Loucy (cell line): ENCODE data around the gene FRS2.

Experiments used
- H2AFZ ChIP-seq: fragments of 200-600 bp; sonication (generic); 2 replicates; pipeline ENCODE4 v1.6.0; 2016; ENCODE audit warnings: antibody characterized with exemption, mild to moderate bottlenecking, low read length, moderate library complexity
- H3F3A ChIP-seq: fragments of 200-600 bp; 2 replicates; pipeline ENCODE4 v1.6.0; 2016; ENCODE audit warnings: antibody characterized with exemption, low read depth, mild to moderate bottlenecking
- H3K27me3 ChIP-seq: fragments of 200-600 bp; sonication (generic); 2 replicates; pipeline ENCODE4 v1.6.1; 2014; ENCODE audit warnings: low read length, mild to moderate bottlenecking; ENCODE audit not compliant: insufficient read depth, poor library complexity, severe bottlenecking
- H3K36me3 ChIP-seq: fragments of 200-600 bp; sonication (generic); 2 replicates; pipeline ENCODE4 v1.6.1; 2016; ENCODE audit warnings: low read length; ENCODE audit not compliant: insufficient read depth
- H3K4me1 ChIP-seq: fragments of 200-600 bp; sonication (generic); 2 replicates; pipeline ENCODE4 v1.5.1; 2014; ENCODE audit warnings: low read length, mild to moderate bottlenecking; ENCODE audit not compliant: insufficient read depth, poor library complexity, severe bottlenecking
- H3K4me2 ChIP-seq: fragments of 200-600 bp; sonication (generic); 2 replicates; pipeline ENCODE4 v1.6.0; 2014; ENCODE audit warnings: antibody characterized with exemption, low read length, low read depth, mild to moderate bottlenecking; ENCODE audit not compliant: poor library complexity, severe bottlenecking
- H3K4me3 ChIP-seq: fragments of 200-600 bp; sonication (generic); 2 replicates; pipeline ENCODE4 v1.5.1; 2014; ENCODE audit warnings: low read length, mild to moderate bottlenecking, mixed read lengths; ENCODE audit not compliant: poor library complexity, severe bottlenecking
- H3K79me2 ChIP-seq: fragments of 200-600 bp; sonication (generic); 2 replicates; pipeline ENCODE4 v1.6.1; 2014; ENCODE audit warnings: low read length; ENCODE audit not compliant: insufficient read depth
- H3K9ac ChIP-seq: fragments of 200-600 bp; sonication (generic); 2 replicates; pipeline ENCODE4 v1.6.0; 2014; ENCODE audit warnings: mild to moderate bottlenecking, low read depth, low read length, moderate library complexity; ENCODE audit not compliant: poor library complexity, severe bottlenecking
- H3K9me2 ChIP-seq: fragments of 200-600 bp; sonication (generic); replicated peaks from 2 replicates; pipeline ENCODE4 v1.6.1; 2016; ENCODE audit warnings: low read depth, low read length, mixed read lengths
- H3K9me3 ChIP-seq: fragments of 200-600 bp; sonication (generic); 2 replicates; pipeline ENCODE4 v1.6.1; 2014; ENCODE audit warnings: mild to moderate bottlenecking, antibody characterized with exemption, low read length, low read depth; ENCODE audit not compliant: insufficient read depth
- H4K20me1 ChIP-seq: fragments of 200-600 bp; sonication (generic); 2 replicates; pipeline ENCODE4 v1.6.0; 2014; ENCODE audit warnings: antibody characterized with exemption, low read length, mild to moderate bottlenecking; ENCODE audit not compliant: insufficient read depth, poor library complexity, severe bottlenecking
- EZH2phosphoT487 ChIP-seq: fragments of 200-600 bp; IDR thresholded peaks from 2 replicates; pipeline ENCODE4 v1.6.1; 2018; ENCODE audit warnings: antibody characterized with exemption, mild to moderate bottlenecking, moderate library complexity, borderline replicate concordance
- TF ChIP-seq, protein P1 (sequence below): fragments of 200-600 bp; sonication (generic); conservative IDR thresholded peaks from 2 replicates; pipeline ENCODE4 v1.5.1; 2014; ENCODE audit warnings: mild to moderate bottlenecking, antibody characterized with exemption, low read length

Gene FRS2

DNA sequence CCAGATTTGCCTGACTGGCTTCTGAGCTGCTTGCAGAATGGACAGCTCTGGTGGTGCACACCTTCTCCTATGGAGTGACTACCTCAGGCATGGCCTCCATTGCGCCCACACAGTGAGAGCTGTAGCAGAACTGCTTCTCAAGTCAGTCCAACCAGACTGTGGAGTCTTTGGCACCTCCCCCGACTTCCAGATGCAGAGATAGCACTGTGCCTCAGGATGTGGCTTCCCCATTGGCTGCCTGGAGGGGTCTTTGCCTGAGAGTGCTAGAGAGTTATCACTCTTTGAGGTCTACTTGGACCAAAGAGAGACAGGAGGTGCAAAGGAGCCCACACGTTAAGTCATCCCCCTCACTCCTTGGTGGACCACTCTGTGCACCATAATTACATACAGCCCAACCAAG is 44.8 kb upstream of the FRS2 start:
- TF ChIP-seq, protein P1, sequence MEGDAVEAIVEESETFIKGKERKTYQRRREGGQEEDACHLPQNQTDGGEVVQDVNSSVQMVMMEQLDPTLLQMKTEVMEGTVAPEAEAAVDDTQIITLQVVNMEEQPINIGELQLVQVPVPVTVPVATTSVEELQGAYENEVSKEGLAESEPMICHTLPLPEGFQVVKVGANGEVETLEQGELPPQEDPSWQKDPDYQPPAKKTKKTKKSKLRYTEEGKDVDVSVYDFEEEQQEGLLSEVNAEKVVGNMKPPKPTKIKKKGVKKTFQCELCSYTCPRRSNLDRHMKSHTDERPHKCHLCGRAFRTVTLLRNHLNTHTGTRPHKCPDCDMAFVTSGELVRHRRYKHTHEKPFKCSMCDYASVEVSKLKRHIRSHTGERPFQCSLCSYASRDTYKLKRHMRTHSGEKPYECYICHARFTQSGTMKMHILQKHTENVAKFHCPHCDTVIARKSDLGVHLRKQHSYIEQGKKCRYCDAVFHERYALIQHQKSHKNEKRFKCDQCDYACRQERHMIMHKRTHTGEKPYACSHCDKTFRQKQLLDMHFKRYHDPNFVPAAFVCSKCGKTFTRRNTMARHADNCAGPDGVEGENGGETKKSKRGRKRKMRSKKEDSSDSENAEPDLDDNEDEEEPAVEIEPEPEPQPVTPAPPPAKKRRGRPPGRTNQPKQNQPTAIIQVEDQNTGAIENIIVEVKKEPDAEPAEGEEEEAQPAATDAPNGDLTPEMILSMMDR: no peak
- TF ChIP-seq EZH2phosphoT487: no peak
- H3K4me3 ChIP-seq: no peak overlapping the region
- H3F3A ChIP-seq: no peaks in the 10 kb centered on the region
- no peaks in the 10 kb centered on the region for H3K36me3 ChIP-seq
- H3K9me3 ChIP-seq: no peaks in the 10 kb centered on the region
- H3K79me2 ChIP-seq: no peaks in the 10 kb centered on the region
- H2AFZ ChIP-seq: no peak overlapping the region
- H3K9ac ChIP-seq: no peak overlapping the region
- no peaks in the 10 kb centered on the region for H3K27me3 ChIP-seq
- peak overlapping the region; percentile 5 for H3K4me2 ChIP-seq
- no peaks in the 10 kb centered on the region for H4K20me1 ChIP-seq
- H3K9me2 ChIP-seq: no peaks in the 10 kb centered on the region
- H3K4me1 ChIP-seq: peaks cover 8% of the 10 kb centered on the region

DNA sequence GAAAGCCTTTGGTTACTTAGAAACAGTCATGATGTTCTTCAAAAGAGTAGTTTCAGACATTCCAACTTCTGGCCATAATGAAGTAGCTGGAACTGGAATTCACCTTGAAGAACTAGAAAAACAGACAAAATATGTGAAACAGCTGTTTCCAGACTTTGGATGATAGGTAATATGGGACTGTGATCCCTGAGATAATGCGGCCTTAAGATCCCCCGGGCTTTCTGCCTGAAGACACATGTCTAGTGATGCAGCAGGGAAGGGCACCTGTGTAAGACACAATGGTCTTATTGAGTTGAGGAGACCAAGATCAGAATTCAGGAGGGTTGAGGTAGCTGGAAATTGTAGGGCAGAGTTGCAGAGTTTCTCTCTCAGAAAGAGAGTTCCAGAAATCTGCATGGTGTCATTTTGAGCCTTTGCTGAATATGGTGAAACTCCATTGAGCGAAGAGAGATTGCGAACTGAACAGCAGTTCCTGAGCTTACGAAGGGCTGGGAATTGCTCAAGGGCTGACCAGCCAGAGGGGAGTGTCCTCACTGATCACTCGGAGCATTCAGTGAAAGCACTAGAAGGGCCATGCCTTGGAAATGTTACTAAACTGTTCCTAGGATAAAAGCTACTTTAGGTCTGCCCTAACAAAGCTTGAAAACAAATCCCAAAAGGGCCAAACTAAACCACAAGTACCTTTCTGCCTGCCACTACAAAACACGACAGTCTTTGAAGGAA is 41.7 kb upstream of the FRS2 start:
- no peak overlapping the region for H3K4me3 ChIP-seq
- no peaks in the 10 kb centered on the region for H3K9me2 ChIP-seq
- H3K36me3 ChIP-seq: no peaks in the 10 kb centered on the region
- no peaks in the 10 kb centered on the region for H3K9me3 ChIP-seq
- no peaks in the 10 kb centered on the region for H3F3A ChIP-seq
- H3K4me2 ChIP-seq: no peak overlapping the region
- H3K4me1 ChIP-seq: peaks cover 8% of the 10 kb centered on the region
- H3K9ac ChIP-seq: no peak overlapping the region
- no peak for TF ChIP-seq EZH2phosphoT487
- TF ChIP-seq, protein P1: no peak
- H4K20me1 ChIP-seq: no peaks in the 10 kb centered on the region
- no peaks in the 10 kb centered on the region for H3K79me2 ChIP-seq
- H2AFZ ChIP-seq: no peak overlapping the region
- H3K27me3 ChIP-seq: no peaks in the 10 kb centered on the region

DNA sequence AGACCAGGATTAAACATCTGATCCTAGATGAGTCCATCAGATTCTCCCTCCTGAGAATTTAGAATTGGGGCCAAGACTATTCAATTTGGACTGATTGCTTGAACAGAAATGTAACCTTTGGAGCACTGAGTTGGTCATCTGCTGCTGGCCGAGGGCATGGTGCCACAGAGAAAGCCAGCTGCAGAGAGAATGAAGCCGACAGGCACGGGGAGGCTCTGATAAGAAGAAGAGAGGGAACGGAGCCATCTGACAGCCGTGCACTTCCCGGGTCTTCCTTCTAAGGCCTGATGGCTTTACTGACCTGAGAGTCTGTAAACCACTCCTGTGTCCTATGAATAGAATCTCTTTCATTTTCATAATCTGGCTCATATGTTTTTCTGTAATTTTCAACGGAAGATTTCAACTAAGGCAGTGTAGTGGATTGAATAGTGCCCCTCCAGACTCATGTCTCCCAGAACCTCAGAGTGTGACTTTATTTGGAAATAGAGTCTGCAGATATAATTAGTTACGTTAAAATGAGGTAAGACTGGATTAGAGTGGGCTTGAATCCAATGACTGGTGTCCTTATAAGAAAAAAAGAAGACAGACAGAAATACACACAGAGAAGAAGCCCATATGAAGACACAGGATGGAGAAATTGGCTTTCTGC is 39.1 kb upstream of the FRS2 start:
- H3F3A ChIP-seq: no peaks in the 10 kb centered on the region
- H3K27me3 ChIP-seq: no peaks in the 10 kb centered on the region
- no peaks in the 10 kb centered on the region for H3K9me3 ChIP-seq
- H3K36me3 ChIP-seq: no peaks in the 10 kb centered on the region
- H3K4me3 ChIP-seq: no peak overlapping the region
- no peak overlapping the region for H3K9ac ChIP-seq
- H3K4me2 ChIP-seq: no peak overlapping the region
- H3K79me2 ChIP-seq: no peaks in the 10 kb centered on the region
- no peak overlapping the region for H2AFZ ChIP-seq
- H3K4me1 ChIP-seq: no peaks in the 10 kb centered on the region
- H3K9me2 ChIP-seq: no peaks in the 10 kb centered on the region
- H4K20me1 ChIP-seq: no peaks in the 10 kb centered on the region
- TF ChIP-seq EZH2phosphoT487: no peak
- TF ChIP-seq, protein P1: no peak
